ENCODE measurements around the gene STAT5B.
"Not testable (repeated sequence)": the region's sequence is repeated elsewhere in the genome, so short reads cannot be mapped to it uniquely, and the experiment has no call there.

The STAT5B gene

DNA sequence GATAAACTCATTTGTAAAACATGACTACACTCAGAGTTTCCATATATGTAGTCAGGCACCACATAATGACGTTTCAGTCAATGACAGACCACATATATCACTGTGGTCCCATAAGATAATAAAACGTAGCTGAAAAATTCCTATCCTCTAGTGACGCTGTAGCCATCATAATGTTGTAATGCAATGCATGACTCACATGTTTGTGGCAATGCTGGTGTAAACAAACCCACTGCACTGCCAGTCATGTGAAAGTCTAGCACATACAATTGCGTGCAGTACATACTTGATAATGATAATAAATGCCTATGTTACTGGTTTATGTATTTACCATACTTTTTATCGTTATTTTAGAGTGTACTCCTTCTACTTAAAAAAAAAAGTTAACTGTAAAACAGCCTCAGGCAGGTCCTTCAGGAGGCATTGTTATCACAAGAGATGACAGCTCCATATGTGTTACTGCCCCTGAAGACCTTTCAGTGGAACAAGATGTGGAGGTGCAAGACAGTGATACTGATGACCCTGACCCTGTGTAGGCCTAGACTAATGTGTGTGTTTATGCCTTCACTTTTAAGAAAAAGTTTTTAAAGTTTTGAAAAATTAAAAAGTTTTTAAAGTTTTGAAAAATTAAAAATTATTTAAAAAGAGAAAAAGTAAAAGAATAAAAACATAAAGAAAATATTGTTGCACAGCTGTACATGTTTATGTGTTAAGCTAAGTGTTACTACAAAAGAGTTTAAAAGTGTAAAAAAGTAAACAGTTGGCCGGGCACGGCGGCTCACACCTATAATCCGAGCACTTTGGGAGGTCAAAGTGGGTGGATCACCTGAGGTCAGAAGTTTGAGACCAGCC, 9.0 kb downstream of the STAT5B start:
- DNase-seq, result peak; percentile 36

GRCh38 chr17:42266462-42266861, 9.7 kb downstream of the STAT5B start:
- no peak for DNase-seq

GRCh38 chr17:42264366-42264765, 11.8 kb downstream of the STAT5B start:
- DNase-seq, result not testable (repeated sequence)

GRCh38 chr17:42260318-42260717, 15.9 kb downstream of the STAT5B start:
- DNase-seq, result no peak

DNA sequence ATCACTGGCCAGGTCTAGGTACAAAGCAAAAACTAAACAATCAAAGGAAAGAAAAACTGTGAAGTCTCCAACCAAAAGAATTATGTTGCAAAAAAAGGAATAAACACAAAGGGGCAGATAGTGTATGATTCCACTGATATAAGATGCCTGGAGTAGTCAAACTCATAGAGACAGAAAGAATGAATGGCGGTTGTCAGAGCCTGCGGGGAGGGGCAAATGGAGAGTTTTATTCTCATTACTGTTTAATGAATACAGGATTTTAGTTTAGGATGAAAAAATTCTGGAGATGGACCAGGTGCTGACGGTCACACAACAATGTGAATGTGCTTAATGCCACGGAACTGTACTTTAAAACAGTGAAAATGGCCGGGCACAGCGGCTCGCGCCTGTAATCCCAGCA, 20.7 kb downstream of the STAT5B start:
- no peak for DNase-seq

DNA sequence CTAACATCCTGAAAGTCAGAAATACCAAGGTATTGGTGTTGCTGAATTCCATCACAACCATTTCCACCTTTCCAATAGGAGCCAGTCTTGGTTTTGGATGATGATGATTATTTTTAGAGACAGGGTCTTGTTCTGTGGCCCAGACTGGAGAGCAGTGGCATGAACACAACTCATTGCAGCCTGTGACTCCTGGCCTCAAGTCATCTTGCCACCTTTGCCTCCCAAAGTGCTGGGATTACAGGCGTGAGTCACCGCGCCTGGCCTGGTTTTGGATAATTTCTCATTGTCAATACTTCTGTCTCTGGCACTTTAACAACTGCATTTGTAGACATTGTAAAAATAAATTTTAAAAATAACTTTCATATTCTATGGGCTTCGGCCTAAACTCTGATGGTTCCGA, 22.6 kb downstream of the STAT5B start:
- no peak for DNase-seq

- no peak for DNase-seq
These were observed 23.3 kb downstream of the STAT5B start for GRCh38 chr17:42252597-42253550.

- DNase-seq, result no peak
These were observed 25.1 kb downstream of the STAT5B start for GRCh38 chr17:42251115-42251514.

GRCh38 chr17:42249681-42250446, 26.3 kb downstream of the STAT5B start:
- DNase-seq, result peak; percentile 53

DNA sequence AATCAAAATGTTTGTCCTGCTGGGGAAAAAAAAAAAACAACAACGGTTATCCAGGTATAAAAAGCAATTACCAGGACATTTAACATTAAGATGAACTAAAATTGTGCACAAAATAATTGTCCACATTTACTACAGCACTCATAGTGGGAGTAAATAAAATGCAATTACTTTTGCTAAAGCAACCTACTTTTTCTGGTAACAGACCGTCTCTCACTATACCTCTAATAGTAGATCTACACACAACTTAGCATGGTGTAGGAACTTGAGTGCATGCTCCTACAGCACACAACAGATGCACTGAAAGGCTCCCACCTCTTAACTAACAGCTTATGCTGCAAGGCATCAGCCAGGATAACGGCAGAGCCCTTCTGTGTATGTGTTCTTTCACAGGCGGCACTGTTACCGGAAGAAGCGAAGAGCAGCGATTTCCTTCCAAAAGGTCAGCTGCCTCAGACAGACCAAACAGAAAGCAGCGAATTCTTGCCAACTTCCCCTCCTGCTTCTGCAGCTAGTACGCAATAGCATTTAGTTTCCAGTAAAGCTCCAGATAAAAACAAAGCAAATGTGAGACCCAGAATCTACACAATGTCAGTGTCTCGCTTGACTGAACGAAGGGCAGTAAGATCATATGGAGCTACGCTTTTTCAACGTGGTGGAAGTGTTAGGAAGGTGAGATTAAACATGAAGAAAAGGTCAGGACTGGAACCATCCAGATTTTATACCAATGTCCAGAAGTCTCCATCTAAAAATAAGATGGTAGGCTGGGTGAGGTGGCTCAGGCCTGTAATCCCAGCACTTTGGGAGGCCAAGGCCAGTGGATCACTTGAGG, 27.6 kb downstream of the STAT5B start:
- DNase-seq, result peak; percentile 83

GRCh38 chr17:42247734-42248133, 28.5 kb downstream of the STAT5B start:
- DNase-seq, result no peak

DNA sequence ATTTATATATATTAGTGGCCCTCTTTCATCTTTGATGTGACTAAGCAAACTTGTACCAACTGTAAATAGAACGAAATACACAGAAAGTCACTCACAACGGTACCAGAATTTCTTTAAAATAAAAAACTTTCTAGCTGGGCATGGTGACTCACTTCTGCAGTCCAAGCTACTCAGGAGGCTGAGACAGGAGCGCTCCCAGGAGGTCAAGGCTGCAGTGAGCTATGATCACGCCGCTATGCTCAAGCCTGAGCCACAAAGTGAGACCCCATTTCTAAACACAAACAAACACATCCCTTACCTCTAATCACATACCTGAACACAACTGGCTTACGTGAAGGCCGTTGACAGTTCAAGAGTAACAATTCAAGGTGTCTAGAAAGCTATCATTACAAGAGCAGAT, 29.7 kb downstream of the STAT5B start:
- DNase-seq, result peak; percentile 34

- DNase-seq, result not testable (repeated sequence)
These were observed 31.0 kb downstream of the STAT5B start for GRCh38 chr17:42245183-42245582.

- not testable (repeated sequence) for DNase-seq
These were observed 32.1 kb downstream of the STAT5B start for GRCh38 chr17:42244116-42244515.

DNA sequence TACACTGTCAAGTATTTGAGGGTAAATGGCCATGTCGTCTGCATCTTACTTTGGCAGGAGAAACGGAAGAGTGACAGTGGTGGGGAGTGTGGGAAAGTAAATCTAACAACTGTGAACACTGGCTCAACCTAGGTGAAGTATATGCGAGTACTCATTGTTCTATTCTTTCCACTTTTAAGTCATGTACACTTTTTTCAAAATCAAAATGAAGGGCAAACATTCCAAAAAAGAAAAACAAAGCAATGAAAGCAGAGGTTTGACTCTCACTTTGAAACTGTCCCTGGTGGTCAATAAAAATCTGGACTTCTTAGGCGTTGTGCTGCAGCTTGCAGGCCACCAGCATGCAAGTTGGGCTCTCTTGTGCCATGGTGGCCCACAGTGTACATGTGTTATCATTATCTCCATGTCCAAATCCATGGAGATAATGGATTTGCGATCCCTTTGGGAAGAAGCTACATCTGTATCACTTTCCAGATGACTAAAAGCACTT, 32.7 kb downstream of the STAT5B start:
- DNase-seq, result no peak

DNA sequence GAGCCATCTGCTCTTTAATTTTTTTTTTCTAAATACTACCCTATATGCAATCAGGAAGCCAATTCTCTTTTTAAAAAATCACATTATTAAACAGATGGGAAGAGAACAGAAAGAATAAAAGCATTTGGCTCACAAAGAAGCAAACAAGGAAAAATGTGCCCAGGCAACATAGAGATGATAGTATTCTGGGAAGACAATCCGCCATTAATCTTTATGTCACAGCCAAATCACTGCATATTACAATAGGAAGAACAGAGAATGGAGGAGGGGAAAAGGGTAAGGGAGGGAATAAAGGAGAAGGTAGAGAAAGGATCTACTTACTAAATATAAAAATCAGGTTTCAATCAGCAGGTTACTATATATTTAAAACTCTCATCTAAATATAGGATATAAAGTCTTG, 34.3 kb downstream of the STAT5B start:
- DNase-seq, result no peak

- not testable (repeated sequence) for DNase-seq
These were observed 35.3 kb downstream of the STAT5B start for GRCh38 chr17:42240863-42241262.

DNA sequence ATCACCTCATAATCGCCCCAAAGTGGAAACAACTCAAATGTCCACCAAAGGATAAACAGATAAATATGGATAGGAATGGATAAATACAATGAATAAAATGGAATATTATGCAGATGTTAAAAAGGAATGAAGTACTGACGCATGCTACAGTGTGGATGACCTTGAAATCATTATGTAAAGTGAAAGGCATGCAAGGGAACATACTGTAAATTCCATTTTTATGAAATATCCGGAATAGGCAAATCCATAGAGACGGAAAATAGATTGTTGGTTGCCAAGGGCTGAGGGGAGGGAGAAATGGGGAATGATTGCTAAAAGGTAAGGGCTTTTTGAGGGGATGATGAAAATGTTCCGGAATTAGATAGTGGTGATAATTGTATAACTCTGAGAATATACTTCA, 36.0 kb downstream of the STAT5B start:
- DNase-seq, result no peak

- not testable (repeated sequence) for DNase-seq
These were observed 36.6 kb downstream of the STAT5B start for GRCh38 chr17:42239576-42239975.

- no peak for DNase-seq
These were observed 39.4 kb downstream of the STAT5B start for GRCh38 chr17:42236760-42237159.

DNA sequence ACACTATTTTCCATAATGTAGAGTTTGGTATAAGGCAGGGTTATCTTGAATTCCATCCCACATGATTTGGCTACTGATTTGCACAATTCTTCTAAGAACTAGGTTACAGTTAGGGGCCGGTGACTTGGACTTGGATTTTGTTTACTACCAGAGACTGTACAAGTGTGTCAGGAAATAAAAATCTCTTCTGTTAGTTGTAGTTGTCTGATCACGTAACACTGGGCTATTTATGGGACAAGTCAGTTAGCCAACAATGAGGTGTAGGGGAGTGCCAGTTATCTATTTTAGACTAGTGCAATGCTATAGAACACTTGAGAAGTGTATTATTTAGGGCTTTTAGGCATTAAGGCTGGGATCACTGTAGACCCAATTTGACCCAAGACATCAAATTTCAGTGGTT, 42.2 kb downstream of the STAT5B start:
- DNase-seq, result no peak

DNA sequence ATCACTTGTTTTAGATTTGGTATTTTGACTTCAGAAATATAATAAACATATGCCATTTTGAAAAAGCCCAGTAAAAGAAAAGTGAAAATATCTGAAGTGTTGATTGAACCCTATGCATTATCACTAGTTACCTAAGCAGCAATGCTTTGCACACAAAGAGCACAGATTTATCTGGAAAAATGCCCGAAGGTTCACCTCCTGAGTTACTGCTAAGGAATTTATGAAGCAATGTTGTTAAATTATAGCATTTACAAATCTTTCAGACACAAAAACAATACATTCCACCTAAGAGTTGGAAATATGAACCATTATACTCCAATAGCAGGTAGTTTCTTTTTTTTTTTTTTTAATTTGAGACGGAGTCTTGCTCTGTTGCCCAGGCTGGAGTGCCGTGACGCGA, 43.0 kb downstream of the STAT5B start:
- no peak for DNase-seq

All from CD4-positive, alpha-beta T cell treated with Interleukin-17A for 4 hours (primary cell).